Measurements from ENCODE around the gene NFKBIA.
"Not testable (repeated sequence)": the region's sequence is repeated elsewhere in the genome, so short reads cannot be mapped to it uniquely, and the experiment has no call there.

The NFKBIA gene, protein sequence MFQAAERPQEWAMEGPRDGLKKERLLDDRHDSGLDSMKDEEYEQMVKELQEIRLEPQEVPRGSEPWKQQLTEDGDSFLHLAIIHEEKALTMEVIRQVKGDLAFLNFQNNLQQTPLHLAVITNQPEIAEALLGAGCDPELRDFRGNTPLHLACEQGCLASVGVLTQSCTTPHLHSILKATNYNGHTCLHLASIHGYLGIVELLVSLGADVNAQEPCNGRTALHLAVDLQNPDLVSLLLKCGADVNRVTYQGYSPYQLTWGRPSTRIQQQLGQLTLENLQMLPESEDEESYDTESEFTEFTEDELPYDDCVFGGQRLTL

DNA sequence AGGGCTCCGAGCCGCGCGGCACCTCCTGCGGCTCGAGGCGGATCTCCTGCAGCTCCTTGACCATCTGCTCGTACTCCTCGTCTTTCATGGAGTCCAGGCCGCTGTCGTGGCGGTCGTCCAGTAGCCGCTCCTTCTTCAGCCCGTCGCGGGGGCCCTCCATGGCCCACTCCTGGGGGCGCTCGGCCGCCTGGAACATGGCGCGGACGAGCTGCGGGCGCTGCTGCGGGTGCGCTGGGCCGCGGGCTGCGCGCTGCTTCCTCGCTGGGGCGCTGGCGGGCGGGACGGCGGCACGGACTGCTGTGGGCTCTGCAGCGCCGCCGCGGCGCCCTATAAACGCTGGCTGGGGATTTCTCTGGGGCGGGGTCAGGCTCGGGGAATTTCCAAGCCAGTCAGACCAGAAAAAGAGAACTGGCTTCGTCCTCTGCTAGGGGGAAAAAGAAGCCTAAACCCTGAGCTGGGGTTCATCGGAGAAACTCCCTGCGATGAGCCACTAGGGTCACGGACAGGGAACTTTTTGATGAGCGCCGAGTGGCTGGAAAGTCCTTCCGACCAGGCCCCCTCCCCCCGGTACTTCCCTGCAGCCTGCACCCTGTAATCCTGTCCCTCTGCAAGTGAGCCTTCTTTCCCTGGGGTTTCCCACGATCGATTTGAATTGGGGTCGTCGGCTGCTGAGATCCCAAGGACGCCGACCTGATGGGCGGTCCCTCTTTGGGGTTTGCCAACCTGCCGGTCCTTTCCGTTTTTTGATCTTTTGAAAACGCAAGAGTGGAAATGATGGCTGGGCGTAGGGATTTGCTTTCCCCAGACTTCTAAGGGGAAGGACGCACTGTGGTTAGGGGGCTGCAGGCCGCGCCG is at the start of gene NFKBIA:
Gene NFKBIA, minus strand, starts transcription at position 301 of the 855 bp plus-strand sequence. Its CDS starts 105 bp downstream, at position 196.
- DNase-seq = peak; percentile 93

DNA sequence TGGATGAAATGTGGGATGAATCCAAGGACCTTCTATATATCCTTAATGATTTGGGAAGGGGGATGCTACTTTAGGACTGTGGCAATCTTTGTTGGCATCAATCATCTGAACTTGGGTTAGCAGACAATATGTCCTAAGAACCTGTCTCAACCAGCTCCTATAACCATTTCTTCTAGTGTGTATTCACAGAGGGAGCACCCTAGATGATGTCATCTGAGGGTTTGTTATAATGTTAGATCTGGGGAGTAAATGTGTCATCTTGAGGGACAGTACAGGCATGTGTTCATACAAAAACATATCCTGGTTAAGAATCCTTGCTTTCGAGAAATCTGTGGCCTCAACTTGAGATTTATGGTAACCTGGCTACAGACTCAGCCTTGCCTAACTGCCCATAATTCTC is 41.9 kb upstream of the NFKBIA start:
- no peak for DNase-seq

DNA sequence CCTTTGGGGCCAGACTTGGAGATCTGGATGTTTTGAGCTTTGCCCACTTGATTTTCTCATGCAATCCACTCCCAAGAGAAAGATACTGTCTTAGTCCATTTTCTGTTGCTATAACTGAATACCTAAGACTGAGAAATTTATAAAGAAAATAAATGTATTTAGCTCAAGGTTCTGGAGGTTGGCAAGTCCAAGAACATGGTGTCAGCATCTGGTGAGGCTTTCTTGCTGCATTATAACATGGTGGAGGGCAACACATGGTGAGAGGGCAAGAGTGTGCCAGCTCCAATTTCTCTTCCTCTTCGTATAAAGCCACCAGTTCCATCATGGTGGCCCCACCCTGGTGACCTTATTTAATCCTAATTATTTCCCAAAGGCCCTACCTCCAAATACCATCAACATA is 39.6 kb upstream of the NFKBIA start:
- DNase-seq = no peak

DNA sequence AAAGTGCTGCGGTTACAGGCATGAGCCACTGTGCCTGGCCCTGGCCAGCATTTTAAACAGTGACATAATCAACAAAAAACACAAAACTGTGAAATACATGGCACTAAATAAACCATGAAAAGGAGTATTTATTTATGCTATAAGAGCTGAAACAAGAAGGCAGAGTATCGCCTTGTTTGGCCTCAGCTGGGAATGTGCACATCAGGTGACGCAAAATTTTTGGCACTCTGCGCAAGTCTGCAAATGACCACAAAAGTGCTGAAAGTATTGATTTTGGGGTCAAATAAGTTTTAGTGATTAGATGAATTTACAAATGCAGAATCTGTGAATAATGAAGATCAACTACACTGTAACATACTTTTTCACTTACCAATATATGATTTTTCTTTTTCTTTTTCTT is 36.6 kb upstream of the NFKBIA start:
- DNase-seq = no peak

DNA sequence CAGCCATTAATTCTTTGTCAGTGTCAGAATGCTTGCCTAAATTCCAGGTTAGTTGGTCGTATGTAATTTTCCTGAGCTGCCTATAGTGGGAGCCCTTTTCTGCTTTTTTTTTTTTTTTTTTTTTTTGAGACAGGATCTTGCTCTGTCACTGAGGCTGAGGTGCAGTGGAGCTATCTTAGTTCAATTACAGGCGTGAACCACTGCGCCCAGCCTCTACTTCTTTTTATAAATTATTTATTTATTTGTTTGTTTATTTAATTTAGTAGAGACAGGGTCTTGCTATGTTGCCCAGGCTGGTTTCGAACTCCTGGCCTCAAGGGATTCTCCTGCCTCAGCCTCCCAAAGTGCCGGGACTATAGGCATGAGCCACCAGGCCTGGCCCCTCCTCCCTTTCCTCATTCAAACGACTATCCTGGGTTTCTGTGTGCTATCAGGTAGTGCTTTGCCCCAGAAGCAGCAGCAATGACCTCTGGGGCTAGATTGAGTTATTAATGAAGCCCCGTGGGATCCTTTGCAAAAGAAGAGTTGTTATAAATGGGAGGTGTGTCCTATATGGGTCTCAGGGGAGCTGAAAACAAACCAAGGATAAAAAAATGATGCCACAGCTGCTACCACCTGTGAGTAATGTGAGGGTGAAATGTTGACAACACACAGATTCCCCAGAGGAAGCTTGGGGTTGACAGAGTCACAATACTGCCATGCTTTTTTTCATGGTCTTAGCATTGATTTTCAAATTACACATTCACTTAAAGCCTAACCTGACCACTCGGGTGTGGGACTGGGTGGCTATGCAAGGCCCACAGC is 34.6 kb upstream of the NFKBIA start:
- no peak for DNase-seq

DNA sequence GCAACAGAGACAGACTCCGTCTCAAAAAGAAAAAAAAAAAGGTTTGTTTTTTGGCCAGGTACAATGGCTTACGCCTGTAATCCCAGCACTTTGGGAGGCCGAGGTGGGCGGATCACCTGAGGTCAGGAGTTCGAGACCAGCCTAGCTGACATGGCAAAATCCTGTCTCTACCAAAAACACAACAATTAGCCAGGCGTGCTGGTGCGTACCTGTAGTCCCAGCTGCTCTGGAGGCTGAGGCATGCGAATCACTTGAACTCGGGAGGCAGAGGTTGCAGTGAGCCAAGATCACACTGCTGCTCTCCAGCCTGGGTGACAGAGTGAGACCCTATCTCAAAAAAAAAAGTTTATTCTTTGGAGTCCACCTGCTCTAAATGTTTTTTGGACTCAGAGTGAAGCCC is 33.9 kb upstream of the NFKBIA start:
- not testable (repeated sequence) for DNase-seq

DNA sequence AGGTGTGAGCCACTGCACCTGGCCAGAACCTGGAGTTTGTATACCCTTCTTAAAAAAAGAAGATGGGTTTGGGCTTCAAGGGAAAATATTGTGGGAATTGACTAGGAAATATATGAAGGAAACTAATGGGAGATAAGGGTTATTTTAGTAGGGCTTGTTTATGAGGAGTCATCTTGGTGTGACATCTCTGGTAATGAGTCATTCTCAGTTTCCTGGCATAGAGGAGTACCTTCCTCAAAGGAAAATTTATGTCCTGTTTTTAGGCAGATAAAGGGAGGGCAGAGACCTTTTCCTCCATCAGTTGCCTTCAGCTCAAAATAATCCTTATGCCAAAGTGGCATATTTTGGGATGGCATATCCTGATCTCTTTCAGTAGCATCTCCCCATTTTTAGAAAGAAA is 30.6 kb upstream of the NFKBIA start:
- no peak for DNase-seq

DNA sequence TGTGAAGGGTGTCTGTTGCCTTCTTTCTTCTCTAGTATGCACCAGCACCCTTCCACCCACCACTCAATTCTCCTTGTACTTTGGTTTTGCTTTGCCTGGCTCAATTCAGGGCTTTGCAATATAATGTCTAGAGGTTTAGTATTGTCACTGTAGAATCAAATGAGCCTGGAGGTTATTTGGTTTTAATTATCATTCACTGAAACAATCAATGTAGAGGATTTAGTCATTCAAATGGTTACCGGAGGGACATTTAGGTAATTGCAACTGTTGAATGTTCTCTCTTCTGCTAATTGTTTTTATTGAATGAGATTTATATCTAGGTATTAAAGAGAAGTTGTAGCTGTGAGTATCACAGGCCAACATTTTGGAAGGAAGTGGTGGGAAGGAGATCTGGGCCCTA is 29.3 kb upstream of the NFKBIA start:
- no peak for DNase-seq

DNA sequence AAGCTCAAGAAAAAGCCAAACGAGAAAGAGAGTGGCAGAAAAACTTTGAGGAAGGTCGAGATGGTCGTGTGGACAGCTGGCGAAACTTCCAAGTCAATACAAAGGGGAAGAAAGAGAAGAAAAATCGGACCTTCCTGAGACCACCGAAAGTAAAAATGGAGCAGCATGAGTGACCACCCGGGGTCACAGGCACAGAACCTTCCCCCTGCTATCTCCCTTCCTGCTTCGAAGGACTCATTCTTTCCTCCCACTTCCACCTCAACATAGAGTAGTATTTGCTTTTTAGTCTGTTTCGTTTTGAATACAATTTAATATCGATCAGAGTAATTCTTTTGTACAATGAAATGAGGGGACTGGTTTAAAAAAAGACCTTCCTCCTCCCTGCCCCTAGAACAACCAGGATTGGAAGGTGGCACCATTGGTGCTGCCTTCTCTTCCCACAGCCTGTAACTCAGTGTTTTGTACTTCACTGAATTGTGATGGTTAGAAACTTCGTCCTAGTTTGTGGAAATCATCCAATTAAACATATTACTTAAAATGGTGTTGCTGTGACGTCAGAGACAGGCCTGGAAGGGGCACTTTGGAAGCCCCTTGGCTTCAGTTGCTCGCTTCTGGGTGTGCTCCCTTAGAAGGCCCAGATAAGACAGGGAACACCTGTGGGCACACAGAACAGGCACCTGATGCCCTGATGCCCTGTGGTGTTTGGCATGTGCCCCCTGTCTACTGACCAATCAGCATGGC is 26.1 kb upstream of the NFKBIA start:
- no peak for DNase-seq

DNA sequence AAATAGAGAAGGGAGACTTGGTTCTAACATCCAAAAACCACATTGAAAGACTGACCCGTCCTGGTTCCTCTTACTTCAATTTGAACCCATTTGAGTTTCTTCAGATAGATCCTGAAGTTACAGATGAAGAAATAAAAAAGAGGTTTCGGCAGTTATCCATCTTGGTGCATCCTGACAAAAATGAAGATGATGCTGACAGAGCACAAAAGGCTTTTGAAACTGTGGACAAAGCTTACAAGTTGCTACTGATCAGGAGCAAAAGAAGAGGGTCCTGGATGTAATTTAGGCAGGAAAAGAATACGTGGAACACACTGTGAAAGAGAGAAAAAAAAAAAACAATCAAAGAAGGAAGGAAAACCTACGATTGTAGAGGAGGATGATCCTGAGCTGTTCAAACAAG is 25.4 kb upstream of the NFKBIA start:
- DNase-seq = no peak

DNA sequence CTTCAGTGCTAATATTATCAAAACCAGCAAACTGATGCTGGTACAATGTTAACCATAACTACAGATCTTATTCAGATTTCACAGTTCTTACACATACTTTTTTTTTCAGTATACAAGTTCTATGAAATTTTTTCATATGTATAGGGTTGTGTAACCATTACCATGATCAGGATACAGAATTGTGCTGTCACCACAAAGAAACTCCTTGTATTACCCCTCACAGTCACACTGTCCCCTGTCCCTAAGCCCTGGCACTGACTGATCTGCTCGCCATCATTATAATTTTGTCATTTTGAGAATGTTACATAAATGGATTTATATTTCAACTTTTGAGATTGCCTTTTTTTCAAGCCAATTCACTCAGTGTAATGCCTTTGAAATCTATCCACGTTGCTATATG is 21.3 kb upstream of the NFKBIA start:
- no peak for DNase-seq

DNA sequence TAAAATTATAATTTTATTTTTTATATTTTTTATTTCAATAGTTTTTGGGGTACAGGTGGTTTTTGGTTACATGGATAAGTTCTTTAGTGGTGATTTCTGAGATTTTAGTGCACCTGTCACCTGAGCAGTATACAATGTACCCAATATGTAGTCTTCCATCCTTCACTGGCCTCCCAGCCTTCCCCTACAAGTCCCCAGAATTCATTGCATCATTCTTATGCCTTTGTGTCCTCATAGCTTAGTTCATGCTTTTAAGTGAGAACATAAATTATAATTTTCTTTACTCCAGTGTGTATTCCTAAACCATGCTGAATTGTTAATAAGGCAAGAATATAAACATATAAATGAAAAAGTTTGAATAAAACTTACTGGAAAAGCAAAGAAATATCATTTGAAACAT is 19.1 kb upstream of the NFKBIA start:
- no peak for DNase-seq

DNA sequence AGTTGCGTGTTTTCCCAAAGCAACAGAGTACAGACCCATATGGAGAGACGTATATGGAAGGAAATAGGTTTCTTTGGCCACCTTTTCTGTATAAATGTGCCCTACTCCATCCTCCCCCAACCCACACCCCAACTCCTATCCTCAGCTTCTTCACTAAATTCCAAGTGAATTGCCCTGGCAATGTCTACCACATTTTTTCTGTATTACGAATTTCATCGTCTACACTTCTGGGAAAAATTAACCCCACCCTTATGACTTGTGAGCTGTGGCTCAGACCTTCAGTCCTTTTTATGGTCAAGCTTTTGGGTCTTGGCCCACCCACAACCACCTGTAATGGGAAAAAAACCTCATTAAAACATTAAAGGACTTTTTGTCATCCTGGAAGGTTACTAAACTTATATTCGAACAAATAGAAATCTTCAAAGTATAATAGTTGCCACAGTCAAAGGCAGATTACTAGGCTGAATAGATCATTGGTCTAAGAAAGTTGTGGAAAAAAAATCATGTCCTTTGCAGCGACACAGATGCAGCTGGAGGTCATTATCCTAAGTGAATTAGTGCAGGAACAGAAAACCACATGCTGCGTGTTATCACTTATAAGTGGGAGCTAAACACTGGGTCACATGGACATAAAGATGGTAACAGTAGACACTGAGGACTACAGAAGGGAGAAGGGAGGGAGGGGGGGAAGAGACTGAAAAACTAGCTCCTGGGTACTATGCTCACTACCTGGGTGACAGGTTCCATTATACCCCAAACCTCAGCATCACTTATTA is 15.7 kb upstream of the NFKBIA start:
- DNase-seq = no peak

DNA sequence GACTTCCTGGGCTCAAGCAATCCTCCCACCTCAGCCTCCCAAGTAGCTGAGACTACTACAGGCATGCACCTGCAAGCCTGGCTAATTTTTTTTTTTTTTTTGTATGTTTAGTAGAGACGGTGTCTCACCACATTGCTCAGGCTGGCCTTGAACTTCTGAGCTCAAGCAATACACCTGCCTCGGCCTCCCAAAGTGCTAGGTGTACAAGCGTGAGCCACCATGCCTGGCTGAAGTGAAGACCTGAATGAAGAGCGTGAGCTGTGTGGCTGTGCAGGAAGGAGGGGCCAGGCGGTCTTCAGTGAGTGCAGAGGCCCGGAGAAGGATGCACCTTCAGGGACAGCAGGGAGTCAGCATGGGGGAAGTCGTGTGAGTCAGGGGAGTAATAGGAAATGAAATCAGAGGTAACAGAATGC is 14.9 kb upstream of the NFKBIA start:
- DNase-seq = no peak

DNA sequence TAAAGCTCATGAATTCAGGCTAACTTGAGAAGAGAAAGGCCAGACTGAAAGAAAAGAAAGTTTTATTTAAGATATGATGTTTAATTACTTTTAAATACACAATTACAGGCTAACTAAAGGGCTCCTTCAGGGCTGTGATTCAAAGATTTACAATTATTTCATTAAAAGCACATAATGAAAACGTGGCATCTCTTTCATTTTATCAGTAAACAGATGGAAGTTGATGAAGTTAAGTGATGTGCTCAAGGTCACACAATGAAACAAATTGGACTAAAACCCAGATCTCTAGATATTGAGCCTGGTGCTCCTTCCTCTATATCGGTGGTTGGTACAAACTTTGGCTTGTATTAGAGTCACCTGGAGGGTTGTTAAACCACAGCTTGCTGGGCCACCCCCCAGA is 13.5 kb upstream of the NFKBIA start:
- DNase-seq = no peak

DNA sequence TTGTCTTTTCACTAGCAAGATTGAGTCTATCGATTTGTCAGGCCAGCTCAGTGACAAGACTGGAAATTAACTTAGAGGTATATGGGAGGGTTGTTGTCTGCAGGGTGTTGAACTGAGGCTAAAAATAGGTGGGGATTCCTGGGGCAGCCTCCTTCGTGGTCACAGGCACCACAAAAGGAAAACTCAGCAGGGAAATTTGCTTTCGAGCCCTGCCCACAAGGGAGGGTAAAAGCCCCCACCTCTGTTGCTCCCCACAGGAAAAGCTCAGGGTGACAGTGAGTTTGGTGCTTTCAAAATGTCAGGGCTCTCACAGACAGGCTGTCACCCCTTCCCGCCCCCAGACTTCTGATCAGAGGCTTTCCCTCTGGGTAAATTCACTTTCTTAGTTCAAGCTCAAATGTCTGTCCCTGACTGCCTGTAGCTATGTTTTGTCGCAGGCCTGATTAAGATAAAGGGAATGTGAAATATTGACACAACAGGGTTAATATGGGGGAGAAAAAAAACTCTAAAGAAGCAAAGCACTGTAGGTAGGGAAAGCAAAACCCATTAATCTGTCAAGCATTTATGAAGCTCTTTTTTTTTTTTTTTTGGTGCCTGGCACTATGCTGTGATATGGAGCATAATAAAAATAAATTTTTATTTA is 11.7 kb upstream of the NFKBIA start:
- DNase-seq = no peak

DNA sequence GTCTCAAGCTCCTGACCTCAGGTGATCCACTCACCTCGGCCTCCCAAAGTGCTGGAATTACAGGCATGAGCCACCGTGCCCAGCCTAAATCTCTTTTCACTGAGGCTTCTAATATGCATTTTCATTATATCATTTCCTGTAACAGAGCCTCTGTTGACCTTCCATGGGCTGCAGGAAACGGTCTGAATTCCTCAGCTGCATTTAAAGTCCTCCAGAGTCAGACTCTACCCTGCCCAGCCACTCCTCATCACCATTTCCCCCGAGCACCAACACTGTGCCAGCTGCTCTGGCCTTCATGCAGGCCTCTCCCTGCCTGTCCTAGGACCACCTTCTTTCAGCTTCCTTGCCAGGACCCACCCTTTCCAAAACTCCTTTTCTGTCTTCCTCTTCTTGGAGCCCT is 9.8 kb upstream of the NFKBIA start:
- DNase-seq = no peak

DNA sequence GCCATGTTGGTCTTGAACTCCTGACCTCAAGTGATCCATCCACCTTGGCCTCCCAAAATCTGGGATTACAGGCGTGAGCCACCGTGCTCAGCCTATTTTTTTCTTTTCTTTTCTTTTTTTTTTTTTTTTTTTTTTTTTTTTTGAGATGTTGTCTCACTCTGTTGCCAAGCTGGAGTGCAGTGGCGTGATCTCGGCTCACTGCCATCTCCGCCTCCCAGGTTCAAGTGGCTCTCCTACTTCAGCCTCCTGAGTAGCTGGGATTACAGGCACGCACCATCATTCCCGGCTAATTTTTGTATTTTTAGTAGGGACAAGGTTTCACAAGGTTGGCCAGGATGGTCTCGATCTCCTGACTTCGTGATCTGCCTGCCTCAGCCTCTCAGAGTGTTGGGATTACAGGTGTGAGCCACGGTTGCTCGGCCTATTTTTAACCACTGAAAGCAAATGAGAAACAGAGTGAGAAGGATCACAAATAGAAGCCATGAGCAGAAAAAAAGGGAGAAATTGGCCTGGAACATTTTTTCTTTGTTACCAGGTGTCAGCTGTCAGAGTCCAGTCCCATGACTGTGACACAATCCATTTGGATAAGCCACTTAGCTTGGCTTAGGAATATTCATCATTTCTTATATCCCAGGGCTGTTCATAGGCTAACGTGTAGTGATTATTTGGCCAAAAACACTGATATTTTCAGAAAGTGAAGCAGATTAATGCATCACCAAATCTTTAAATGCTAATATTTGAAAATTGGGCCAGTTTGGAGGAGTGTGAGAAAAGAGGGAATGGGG is 7.9 kb upstream of the NFKBIA start:
- no peak for DNase-seq

DNA sequence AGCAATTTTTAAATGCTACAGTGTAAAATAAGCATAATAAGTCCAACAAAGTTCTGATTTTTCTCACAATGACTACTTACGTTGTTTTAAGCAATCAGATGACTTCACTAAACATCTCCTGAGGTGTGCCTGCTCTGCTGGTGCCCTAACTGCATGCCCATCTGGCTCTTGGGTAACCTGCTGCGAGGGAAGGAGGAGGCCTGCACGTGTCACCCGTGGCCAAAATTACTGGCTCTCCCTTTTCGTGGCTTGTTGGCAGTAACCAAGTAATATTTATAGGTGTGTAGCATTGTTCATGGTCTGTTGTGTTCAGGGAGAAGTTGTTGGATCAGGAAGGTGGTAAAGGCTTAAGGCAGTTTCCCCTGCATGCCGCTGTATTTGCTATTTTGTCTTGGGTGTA is 6.3 kb upstream of the NFKBIA start:
- no peak for DNase-seq

DNA sequence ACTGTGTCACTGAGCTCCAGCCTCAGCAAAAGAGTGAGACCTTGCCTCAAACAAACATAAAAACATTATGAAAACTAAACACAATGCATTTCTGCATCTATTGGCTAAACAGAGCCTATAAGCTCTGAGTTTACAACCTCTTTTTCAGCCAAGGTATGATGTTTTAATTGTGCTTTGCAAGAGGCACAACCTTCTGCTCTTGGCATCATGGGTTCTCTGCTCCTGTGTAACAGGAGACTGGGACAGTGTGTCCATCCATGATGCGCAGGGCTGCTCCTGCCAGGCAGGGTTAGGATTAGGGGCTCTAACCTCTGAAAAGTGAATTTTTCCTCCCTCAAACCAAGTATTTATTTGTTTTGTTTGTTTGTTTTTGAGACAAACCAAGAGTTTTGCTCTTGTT is 5.0 kb upstream of the NFKBIA start:
- no peak for DNase-seq

DNA sequence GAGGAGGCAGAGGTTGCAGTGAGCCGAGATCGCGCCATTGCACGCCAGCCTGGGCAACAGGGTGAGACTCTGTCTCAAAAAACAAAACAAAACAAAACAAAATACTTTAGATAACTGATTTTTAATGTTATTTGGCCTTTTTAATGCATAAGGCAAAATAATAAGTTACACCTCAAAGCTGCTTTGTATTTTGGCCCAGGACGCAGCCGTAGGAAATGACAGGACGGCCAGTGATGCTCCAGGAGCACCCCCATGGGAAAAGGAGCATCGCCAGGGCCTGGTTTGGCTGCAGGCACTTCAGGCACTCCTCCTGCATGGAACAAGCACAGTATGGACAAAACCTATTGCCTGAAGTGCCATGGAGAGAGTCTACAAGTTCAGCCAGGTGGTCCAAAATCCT is 3.5 kb upstream of the NFKBIA start:
- no peak for DNase-seq
